GM12864 (cell line): ENCODE results near the gene RCCD1.

Experiments
- DNase-seq: peaks from one replicate; pipeline ENCODE4 v3.0.0-alpha.2; 2011; ENCODE audit warnings: low read depth
- H3K4me3 ChIP-seq: 2 replicates; pipeline ENCODE4 v1.5.1; 2011; ENCODE audit warnings: mild to moderate bottlenecking, low read depth, low read length, control low read depth
- CTCF ChIP-seq: IDR thresholded peaks from 2 replicates; pipeline ENCODE4 v1.5.1; 2011; ENCODE audit warnings: low read depth, mild to moderate bottlenecking, moderate library complexity, low read length, control low read depth, inconsistent platforms; ENCODE audit errors: missing control alignments

The RCCD1 gene

GRCh38 chr15:90936823-90937222 is 17.9 kb upstream of the RCCD1 start:
- H3K4me3 ChIP-seq: no peak overlapping the region
- TF ChIP-seq CTCF: no peak
- no peak for DNase-seq

- no peak overlapping the region for H3K4me3 ChIP-seq
- no peak for TF ChIP-seq CTCF
- DNase-seq: no peak
Measured at GRCh38 chr15:90938261-90938660, 16.4 kb upstream of the RCCD1 start.

- no peak overlapping the region for H3K4me3 ChIP-seq
- TF ChIP-seq CTCF: no peak
- no peak for DNase-seq
Measured at GRCh38 chr15:90939756-90940155, 14.9 kb upstream of the RCCD1 start.

- H3K4me3 ChIP-seq: no peak overlapping the region
- no peak for DNase-seq
- TF ChIP-seq CTCF: no peak
Measured at GRCh38 chr15:90941038-90941437, 13.6 kb upstream of the RCCD1 start.

- H3K4me3 ChIP-seq: no peak overlapping the region
- no peak for TF ChIP-seq CTCF
- DNase-seq: no peak
Measured at GRCh38 chr15:90942354-90943120, 12.1 kb upstream of the RCCD1 start.

- no peak overlapping the region for H3K4me3 ChIP-seq
- no peak for TF ChIP-seq CTCF
- no peak for DNase-seq
Measured at GRCh38 chr15:90945091-90945490, 9.6 kb upstream of the RCCD1 start.

GRCh38 chr15:90946538-90946937 is 8.1 kb upstream of the RCCD1 start:
- no peak for TF ChIP-seq CTCF
- no peak for DNase-seq
- H3K4me3 ChIP-seq: no peak overlapping the region
